ENCODE data around the gene PPP1R17. TPM values are rescaled to one million over a fixed set of nuclear protein-coding genes. Genes with fewer than 3 reads are reported as not detected.

PPP1R17 gene
- total RNA-seq, 1 donor from 2014 or later, result not detected

DNA sequence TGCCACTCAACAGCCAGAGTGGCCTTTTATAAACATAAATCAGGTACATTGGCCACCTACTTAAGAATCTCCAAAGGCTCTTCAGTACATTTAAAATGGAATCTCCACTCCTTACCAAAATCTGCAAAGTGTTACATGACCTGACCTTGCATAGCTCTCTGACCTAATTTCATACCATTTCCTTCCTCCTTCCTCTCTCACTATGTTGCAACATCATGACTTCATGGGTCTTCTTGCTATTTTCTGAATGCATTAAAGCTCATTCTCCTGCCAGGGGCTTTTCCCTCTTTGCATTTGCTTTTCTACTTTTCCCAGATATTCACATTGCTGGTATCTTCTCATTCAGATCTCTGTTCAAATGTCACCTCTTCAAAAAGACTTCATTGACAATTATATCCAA is 22.1 kb upstream of the PPP1R17 start:
- Mint-ChIP-seq H3K9me3 (ENCODE audit: unreplicated experiment) (no peaks in the 10 kb centered on the region), H3K4me1 (ENCODE audit: unreplicated experiment) (no peaks in the 10 kb centered on the region), H3K36me3 (ENCODE audit: unreplicated experiment) (no peaks in the 10 kb centered on the region), H3K27ac (ENCODE audit: unreplicated experiment) (no peak overlapping the region), H3K27me3 (ENCODE audit: unreplicated experiment) (peaks cover 9% of the 10 kb centered on the region), H3K4me3 (ENCODE audit: unreplicated experiment) (no peak overlapping the region)
- no peak for DNase-seq (ENCODE audit: extremely low spot score, unreplicated experiment)
- TF ChIP-seq, protein P1, sequence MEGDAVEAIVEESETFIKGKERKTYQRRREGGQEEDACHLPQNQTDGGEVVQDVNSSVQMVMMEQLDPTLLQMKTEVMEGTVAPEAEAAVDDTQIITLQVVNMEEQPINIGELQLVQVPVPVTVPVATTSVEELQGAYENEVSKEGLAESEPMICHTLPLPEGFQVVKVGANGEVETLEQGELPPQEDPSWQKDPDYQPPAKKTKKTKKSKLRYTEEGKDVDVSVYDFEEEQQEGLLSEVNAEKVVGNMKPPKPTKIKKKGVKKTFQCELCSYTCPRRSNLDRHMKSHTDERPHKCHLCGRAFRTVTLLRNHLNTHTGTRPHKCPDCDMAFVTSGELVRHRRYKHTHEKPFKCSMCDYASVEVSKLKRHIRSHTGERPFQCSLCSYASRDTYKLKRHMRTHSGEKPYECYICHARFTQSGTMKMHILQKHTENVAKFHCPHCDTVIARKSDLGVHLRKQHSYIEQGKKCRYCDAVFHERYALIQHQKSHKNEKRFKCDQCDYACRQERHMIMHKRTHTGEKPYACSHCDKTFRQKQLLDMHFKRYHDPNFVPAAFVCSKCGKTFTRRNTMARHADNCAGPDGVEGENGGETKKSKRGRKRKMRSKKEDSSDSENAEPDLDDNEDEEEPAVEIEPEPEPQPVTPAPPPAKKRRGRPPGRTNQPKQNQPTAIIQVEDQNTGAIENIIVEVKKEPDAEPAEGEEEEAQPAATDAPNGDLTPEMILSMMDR (IDR thresholded peaks at IDR 0.05), result no peak

DNA sequence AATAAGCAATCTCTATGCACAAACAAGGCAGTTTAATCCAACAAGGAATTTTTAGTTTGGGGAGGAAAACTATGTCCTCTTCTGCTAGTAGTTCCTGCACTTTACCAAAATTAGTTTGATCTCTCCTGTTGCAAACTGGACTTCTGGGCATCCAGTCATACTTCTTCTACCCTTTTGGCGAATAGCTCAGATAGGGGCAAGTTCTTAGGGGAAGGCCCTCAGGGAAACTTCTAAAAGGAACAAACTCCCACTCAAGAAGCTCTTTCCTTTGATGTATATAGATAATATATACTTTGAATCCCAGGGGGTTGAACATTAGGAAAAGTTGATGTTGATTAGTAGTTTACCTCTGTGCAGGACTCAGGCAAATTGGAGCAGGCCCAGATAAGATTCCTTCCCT is 21.5 kb upstream of the PPP1R17 start:
- H3K27me3 Mint-ChIP-seq (ENCODE audit: unreplicated experiment), result peaks cover 8% of the 10 kb centered on the region
- H3K4me1 Mint-ChIP-seq (ENCODE audit: unreplicated experiment), result no peaks in the 10 kb centered on the region
- no peaks in the 10 kb centered on the region for H3K36me3 Mint-ChIP-seq (ENCODE audit: unreplicated experiment)
- DNase-seq (ENCODE audit: extremely low spot score, unreplicated experiment), result no peak
- H3K9me3 Mint-ChIP-seq (ENCODE audit: unreplicated experiment), result no peaks in the 10 kb centered on the region
- H3K4me3 Mint-ChIP-seq (ENCODE audit: unreplicated experiment), result no peak overlapping the region
- no peak overlapping the region for H3K27ac Mint-ChIP-seq (ENCODE audit: unreplicated experiment)
- TF ChIP-seq, protein P1 (IDR thresholded peaks at IDR 0.05), result no peak

DNA sequence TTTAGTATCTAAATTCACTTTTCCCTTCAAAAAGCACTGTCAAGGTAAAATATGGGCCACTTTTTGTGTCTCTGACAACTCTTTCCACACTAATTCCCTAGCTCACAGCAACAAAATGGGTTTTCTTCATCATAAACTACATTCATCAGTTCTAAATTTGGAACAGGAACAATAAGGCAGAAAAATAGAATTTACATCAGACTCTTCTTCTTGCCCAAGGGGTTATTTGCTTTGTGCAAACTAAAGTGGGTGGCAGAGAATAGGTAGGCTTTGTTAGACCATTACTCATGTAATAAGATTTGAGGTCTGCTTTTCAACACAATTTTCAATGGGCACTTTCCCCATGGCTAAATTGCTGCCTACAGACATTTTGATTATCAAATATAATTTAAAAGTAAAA is 17.6 kb upstream of the PPP1R17 start:
- no peaks in the 10 kb centered on the region for H3K9me3 Mint-ChIP-seq (ENCODE audit: unreplicated experiment)
- no peaks in the 10 kb centered on the region for H3K36me3 Mint-ChIP-seq (ENCODE audit: unreplicated experiment)
- H3K4me1 Mint-ChIP-seq (ENCODE audit: unreplicated experiment), result no peaks in the 10 kb centered on the region
- TF ChIP-seq, protein P1 (IDR thresholded peaks at IDR 0.05), result no peak
- no peak for DNase-seq (ENCODE audit: extremely low spot score, unreplicated experiment)
- peaks cover 7% of the 10 kb centered on the region for H3K27me3 Mint-ChIP-seq (ENCODE audit: unreplicated experiment)
- no peak overlapping the region for H3K27ac Mint-ChIP-seq (ENCODE audit: unreplicated experiment)
- no peak overlapping the region for H3K4me3 Mint-ChIP-seq (ENCODE audit: unreplicated experiment)

DNA sequence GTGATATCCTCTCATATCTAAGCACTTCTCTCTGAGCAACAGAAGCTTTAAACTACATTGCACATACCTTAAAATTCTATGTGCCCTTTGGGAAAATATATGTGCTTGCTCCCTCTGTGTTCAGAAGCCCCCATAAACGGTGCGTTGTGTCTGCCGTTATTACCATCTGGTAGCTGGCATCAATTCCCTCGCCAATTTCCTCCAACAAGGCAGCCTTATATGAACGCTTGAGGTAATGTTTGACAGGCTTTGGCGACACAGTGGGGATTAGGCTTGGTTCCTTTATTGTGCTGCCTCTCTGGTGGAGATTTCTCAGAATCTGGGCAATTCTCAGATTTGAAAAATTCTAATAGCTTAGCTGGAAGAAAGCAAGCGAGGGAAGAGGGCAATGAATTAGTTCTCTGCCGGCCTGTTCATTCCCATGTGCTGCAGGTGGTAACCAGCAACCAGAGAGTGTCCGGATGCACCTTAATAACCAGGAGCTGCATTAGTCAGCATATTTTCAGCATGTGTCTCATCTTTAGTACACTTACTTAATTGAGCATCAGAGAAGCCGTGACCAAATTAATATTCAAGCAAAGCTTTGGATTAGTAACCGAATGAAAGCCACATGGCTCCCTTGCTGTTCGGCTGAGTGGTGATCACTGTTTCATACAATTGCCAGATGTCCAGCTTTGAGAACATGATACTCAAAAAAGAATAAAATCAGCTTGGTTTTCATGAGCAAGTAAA is 7.3 kb upstream of the PPP1R17 start:
- Mint-ChIP-seq H3K27ac (ENCODE audit: unreplicated experiment) (no peak overlapping the region), H3K27me3 (ENCODE audit: unreplicated experiment) (peaks cover 8% of the 10 kb centered on the region), H3K4me3 (ENCODE audit: unreplicated experiment) (no peak overlapping the region), H3K4me1 (ENCODE audit: unreplicated experiment) (no peaks in the 10 kb centered on the region), H3K9me3 (ENCODE audit: unreplicated experiment) (no peaks in the 10 kb centered on the region), H3K36me3 (ENCODE audit: unreplicated experiment) (no peaks in the 10 kb centered on the region)
- TF ChIP-seq, protein P1 (IDR thresholded peaks at IDR 0.05), result no peak
- DNase-seq (ENCODE audit: extremely low spot score, unreplicated experiment), result no peak

DNA sequence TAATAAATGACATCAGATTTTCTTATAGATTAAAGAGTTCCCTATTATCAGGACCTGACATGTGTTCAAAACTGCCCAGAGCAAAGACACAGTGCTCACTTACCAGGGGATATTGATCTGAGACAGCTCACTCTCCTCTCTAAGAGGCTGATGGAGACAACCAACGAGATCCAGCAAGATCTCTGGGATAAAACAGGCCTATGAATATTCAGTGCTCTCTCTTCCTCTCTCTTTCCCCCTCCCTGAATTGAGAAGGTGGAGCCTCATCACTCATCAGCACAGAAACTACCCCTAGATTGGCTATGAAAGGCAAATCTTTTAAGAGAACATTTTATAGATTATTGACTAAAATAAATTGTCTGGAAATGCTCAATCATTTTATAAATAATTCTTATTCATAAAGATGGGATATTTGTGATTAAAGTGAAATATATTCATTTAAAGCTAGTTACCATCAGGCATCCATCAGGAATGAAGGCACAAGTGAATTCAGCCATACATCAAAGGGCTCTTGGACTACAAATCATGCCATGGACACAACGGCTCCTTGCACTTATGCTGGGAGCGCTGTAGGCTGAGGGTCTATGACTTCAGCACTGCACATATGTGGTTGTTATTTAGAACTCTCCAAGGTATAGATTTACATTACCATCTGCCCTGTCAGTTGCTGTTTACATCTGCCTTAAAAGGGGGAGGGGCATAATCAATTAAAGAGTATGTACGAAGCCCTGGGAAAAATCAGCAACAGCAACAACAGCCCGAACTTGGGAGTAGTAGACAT is 3.4 kb upstream of the PPP1R17 start:
- Mint-ChIP-seq H3K27me3 (ENCODE audit: unreplicated experiment) (peaks cover 4% of the 10 kb centered on the region), H3K27ac (ENCODE audit: unreplicated experiment) (no peak overlapping the region), H3K9me3 (ENCODE audit: unreplicated experiment) (no peaks in the 10 kb centered on the region), H3K4me1 (ENCODE audit: unreplicated experiment) (no peaks in the 10 kb centered on the region), H3K4me3 (ENCODE audit: unreplicated experiment) (no peak overlapping the region), H3K36me3 (ENCODE audit: unreplicated experiment) (no peaks in the 10 kb centered on the region)
- TF ChIP-seq, protein P1 (IDR thresholded peaks at IDR 0.05), result no peak
- no peak for DNase-seq (ENCODE audit: extremely low spot score, unreplicated experiment)
